Neural progenitor cell (in vitro differentiated cells): ENCODE measurements around the gene KCNC3. TPM values are rescaled to one million over a fixed set of nuclear protein-coding genes. Genes with fewer than 3 reads are reported as not detected.
A peak's percentile ranks its signal among the peaks of the same experiment; 100 is the strongest.

ENCODE experiments used
- DNase-seq: peaks from one replicate; pipeline ENCODE4 v3.0.0-alpha.2; 2016; ENCODE audit warnings: low spot score
- H2AFZ ChIP-seq: fragments of 200-600 bp; sonication (generic); replicated peaks from 2 replicates; pipeline ENCODE4 v1.6.1; 2016; ENCODE audit warnings: antibody characterized with exemption
- H3F3A ChIP-seq: fragments of 200-600 bp; sonication (generic); 2 replicates; pipeline ENCODE4 v1.6.1; 2016; ENCODE audit warnings: antibody characterized with exemption, low read depth
- H3K27ac ChIP-seq: fragments of 200-600 bp; sonication (generic); 2 replicates; pipeline ENCODE4 v1.5.1; 2016; ENCODE audit warnings: mild to moderate bottlenecking
- H3K27me3 ChIP-seq: fragments of 200-600 bp; sonication (generic); 2 replicates; pipeline ENCODE4 v1.6.1; 2016; ENCODE audit warnings: mild to moderate bottlenecking, moderate library complexity
- H3K36me3 ChIP-seq: fragments of 200-600 bp; sonication (generic); 2 replicates; pipeline ENCODE4 v1.5.1; 2016
- H3K4me1 ChIP-seq: fragments of 200-600 bp; sonication (generic); 2 replicates; pipeline ENCODE4 v1.6.1; 2016; ENCODE audit warnings: mixed run types
- H3K4me2 ChIP-seq: fragments of 200-600 bp; sonication (generic); 2 replicates; pipeline ENCODE4 v1.6.1; 2016
- H3K4me3 ChIP-seq: fragments of 200-600 bp; sonication (generic); 2 replicates; pipeline ENCODE4 v1.5.1; 2016
- H3K79me2 ChIP-seq: fragments of 200-600 bp; sonication (generic); 2 replicates; pipeline ENCODE4 v1.6.1; 2016; ENCODE audit warnings: low read depth
- H3K9ac ChIP-seq: fragments of 200-600 bp; sonication (generic); 2 replicates; pipeline ENCODE4 v1.6.1; 2016
- H3K9me3 ChIP-seq: fragments of 200-600 bp; sonication (generic); 2 replicates; pipeline ENCODE4 v1.5.1; 2016; ENCODE audit warnings: low read depth
- H4K20me1 ChIP-seq: fragments of 200-600 bp; sonication (generic); 2 replicates; pipeline ENCODE4 v1.6.1; 2016; ENCODE audit warnings: low read depth
- H3K27ac Mint-ChIP-seq: 3 replicates; pipeline ENCODE4 v1.8.0; 2021; ENCODE audit warnings: mixed read lengths
- H3K27me3 Mint-ChIP-seq: 2 replicates; pipeline ENCODE4 v1.8.0; 2022; ENCODE audit warnings: low read depth, mild to moderate bottlenecking, inconsistent platforms, moderate library complexity, mixed read lengths; ENCODE audit not compliant: insufficient read depth
- H3K36me3 Mint-ChIP-seq: 3 replicates; pipeline ENCODE4 v1.8.0; 2021; ENCODE audit warnings: mixed read lengths
- H3K4me1 Mint-ChIP-seq: 3 replicates; pipeline ENCODE4 v1.8.0; 2021; ENCODE audit warnings: mixed read lengths
- H3K4me3 Mint-ChIP-seq: 3 replicates; pipeline ENCODE4 v1.8.0; 2021; ENCODE audit warnings: mild to moderate bottlenecking, moderate library complexity, mixed read lengths
- H3K9me3 Mint-ChIP-seq: 3 replicates; pipeline ENCODE4 v1.8.0; 2020; ENCODE audit warnings: mixed read lengths
- EZH2 ChIP-seq: fragments of 200-600 bp; sonication (generic); IDR thresholded peaks from 2 replicates; pipeline ENCODE4 v1.6.1; 2017; ENCODE audit warnings: antibody characterized with exemption, mild to moderate bottlenecking, moderate library complexity
- EZH2phosphoT487 ChIP-seq: fragments of 200-600 bp; sonication (generic); IDR thresholded peaks from 2 replicates; pipeline ENCODE4 v1.6.1; 2017; ENCODE audit warnings: antibody characterized with exemption
- total RNA-seq: library from RNA; depleted of rRNA; stranded (reverse); fragments of >200 nt; gene quantifications from 2 replicates; pipeline ENCODE4 v1.2.3, GENCODE V29; 2015; ENCODE audit warnings: low replicate concordance
- TF ChIP-seq, protein P1 (sequence below): fragments of 200-600 bp; sonication (generic); IDR thresholded peaks from 2 replicates; pipeline ENCODE4 v1.5.1; 2017; ENCODE audit warnings: antibody characterized with exemption, mild to moderate bottlenecking

Gene KCNC3
- total RNA-seq, 1 donor from 2014 or later = 0.41 TPM

- H2AFZ ChIP-seq = no peak overlapping the region
- Mint-ChIP-seq H3K36me3 (peaks cover 9% of the 10 kb centered on the region), H3K9me3 (peaks cover 2% of the 10 kb centered on the region), H3K27me3 (peaks cover 4% of the 10 kb centered on the region), H3K27ac (no peak overlapping the region), H3K4me1 (peaks cover 9% of the 10 kb centered on the region), H3K4me3 (no peak overlapping the region)
- no peak overlapping the region for H3K9ac ChIP-seq
- no peak overlapping the region for H3K4me3 ChIP-seq
- no peaks in the 10 kb centered on the region for H3K36me3 ChIP-seq
- H4K20me1 ChIP-seq = peaks cover 3% of the 10 kb centered on the region
- no peaks in the 10 kb centered on the region for H3F3A ChIP-seq
- peaks cover 3% of the 10 kb centered on the region for H3K4me1 ChIP-seq
- H3K27me3 ChIP-seq = no peaks in the 10 kb centered on the region
- no peak overlapping the region for H3K27ac ChIP-seq
- no peak for DNase-seq
- H3K4me2 ChIP-seq = no peak overlapping the region
- TF ChIP-seq EZH2phosphoT487 (no peak), EZH2 (no peak)
- TF ChIP-seq, protein P1, sequence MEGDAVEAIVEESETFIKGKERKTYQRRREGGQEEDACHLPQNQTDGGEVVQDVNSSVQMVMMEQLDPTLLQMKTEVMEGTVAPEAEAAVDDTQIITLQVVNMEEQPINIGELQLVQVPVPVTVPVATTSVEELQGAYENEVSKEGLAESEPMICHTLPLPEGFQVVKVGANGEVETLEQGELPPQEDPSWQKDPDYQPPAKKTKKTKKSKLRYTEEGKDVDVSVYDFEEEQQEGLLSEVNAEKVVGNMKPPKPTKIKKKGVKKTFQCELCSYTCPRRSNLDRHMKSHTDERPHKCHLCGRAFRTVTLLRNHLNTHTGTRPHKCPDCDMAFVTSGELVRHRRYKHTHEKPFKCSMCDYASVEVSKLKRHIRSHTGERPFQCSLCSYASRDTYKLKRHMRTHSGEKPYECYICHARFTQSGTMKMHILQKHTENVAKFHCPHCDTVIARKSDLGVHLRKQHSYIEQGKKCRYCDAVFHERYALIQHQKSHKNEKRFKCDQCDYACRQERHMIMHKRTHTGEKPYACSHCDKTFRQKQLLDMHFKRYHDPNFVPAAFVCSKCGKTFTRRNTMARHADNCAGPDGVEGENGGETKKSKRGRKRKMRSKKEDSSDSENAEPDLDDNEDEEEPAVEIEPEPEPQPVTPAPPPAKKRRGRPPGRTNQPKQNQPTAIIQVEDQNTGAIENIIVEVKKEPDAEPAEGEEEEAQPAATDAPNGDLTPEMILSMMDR = no peak
- H3K9me3 ChIP-seq = no peaks in the 10 kb centered on the region
- no peaks in the 10 kb centered on the region for H3K79me2 ChIP-seq
Observed at GRCh38 chr19:50359328-50359818, 30.2 kb upstream of the KCNC3 start.

DNA sequence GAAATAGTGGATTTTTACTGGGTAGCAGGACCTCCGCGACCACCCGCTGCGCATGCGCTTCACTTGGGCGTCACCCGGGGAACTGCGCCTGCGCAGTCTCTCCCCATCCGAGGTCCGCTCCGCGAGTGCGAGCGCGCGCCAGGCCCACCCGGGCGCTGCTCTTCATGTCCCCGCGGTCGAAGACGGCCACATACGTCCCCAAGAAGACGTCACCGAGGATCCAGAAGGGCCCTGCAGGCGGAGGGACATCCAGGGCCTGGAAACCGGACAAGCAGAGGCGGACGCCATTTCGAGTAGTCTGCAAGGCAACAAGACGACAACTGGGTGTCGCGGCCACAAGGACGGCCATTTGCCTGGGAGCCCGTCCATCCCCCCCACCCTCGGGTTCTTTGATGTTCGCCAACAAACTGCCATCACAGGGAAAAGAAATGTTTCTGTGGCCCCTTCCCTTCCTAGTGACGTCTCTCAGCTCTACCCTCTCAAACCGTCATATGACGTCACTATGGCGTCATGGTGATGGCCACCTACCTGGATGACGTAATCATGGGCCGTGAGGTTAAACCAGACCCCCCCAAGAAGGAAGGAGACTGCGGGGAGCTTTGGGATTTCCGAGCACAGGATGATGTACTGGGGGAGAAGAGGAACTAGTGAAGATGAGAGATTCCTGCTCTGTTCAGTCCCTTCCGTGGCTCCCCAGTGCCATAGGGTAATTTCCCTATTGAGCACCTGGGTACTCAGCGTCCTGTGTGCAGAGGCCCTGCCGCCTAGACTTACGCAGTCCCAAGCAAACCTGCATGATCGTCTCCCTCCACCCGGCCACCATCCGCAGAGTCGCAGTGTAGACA is 29.5 kb upstream of the KCNC3 start:
- Mint-ChIP-seq H3K27me3 (peaks cover 4% of the 10 kb centered on the region), H3K4me3 (no peak overlapping the region), H3K27ac (no peak overlapping the region), H3K36me3 (peaks cover 9% of the 10 kb centered on the region), H3K4me1 (peaks cover 9% of the 10 kb centered on the region), H3K9me3 (peaks cover 2% of the 10 kb centered on the region)
- Histone ChIP-seq H3F3A (no peaks in the 10 kb centered on the region), H3K9me3 (no peaks in the 10 kb centered on the region), H2AFZ (no peak overlapping the region), H4K20me1 (peaks cover 3% of the 10 kb centered on the region), H3K27me3 (no peaks in the 10 kb centered on the region), H3K4me3 (no peak overlapping the region), H3K9ac (no peak overlapping the region), H3K4me1 (peaks cover 3% of the 10 kb centered on the region), H3K27ac (no peak overlapping the region), H3K79me2 (no peaks in the 10 kb centered on the region), H3K4me2 (no peak overlapping the region), H3K36me3 (no peaks in the 10 kb centered on the region)
- TF ChIP-seq EZH2 (no peak), EZH2phosphoT487 (no peak)
- TF ChIP-seq, protein P1 = no peak
- no peak for DNase-seq

GRCh38 chr19:50357178-50358100 is 28.3 kb upstream of the KCNC3 start:
- no peaks in the 10 kb centered on the region for H3K27me3 ChIP-seq
- no peaks in the 10 kb centered on the region for H3K36me3 ChIP-seq
- peaks cover 3% of the 10 kb centered on the region for H3K4me1 ChIP-seq
- peak overlapping the region; percentile 77 for H2AFZ ChIP-seq
- peaks cover 3% of the 10 kb centered on the region for H4K20me1 ChIP-seq
- peaks cover 7% of the 10 kb centered on the region for H3K4me1 Mint-ChIP-seq
- H3F3A ChIP-seq = no peaks in the 10 kb centered on the region
- no peak overlapping the region for H3K27ac Mint-ChIP-seq
- H3K4me3 ChIP-seq = no peak overlapping the region
- TF ChIP-seq, protein P1 = peak; percentile 81
- no peak for TF ChIP-seq EZH2phosphoT487
- no peak for TF ChIP-seq EZH2
- H3K79me2 ChIP-seq = no peaks in the 10 kb centered on the region
- no peak overlapping the region for H3K4me3 Mint-ChIP-seq
- no peak overlapping the region for H3K9ac ChIP-seq
- H3K27ac ChIP-seq = no peak overlapping the region
- no peak overlapping the region for H3K4me2 ChIP-seq
- H3K9me3 ChIP-seq = no peaks in the 10 kb centered on the region
- peak; percentile 76 for DNase-seq
- peaks cover 9% of the 10 kb centered on the region for H3K36me3 Mint-ChIP-seq
- peaks cover 4% of the 10 kb centered on the region for H3K27me3 Mint-ChIP-seq
- H3K9me3 Mint-ChIP-seq = peaks cover 2% of the 10 kb centered on the region
